NCI-H2171 (cell line): Measurements from ENCODE around the gene BTG2.

Experiments used
- DNase-seq: peaks from one replicate; lab custom pipeline; 2025; lab: John Stamatoyannopoulos, UW

BTG2 gene

DNA sequence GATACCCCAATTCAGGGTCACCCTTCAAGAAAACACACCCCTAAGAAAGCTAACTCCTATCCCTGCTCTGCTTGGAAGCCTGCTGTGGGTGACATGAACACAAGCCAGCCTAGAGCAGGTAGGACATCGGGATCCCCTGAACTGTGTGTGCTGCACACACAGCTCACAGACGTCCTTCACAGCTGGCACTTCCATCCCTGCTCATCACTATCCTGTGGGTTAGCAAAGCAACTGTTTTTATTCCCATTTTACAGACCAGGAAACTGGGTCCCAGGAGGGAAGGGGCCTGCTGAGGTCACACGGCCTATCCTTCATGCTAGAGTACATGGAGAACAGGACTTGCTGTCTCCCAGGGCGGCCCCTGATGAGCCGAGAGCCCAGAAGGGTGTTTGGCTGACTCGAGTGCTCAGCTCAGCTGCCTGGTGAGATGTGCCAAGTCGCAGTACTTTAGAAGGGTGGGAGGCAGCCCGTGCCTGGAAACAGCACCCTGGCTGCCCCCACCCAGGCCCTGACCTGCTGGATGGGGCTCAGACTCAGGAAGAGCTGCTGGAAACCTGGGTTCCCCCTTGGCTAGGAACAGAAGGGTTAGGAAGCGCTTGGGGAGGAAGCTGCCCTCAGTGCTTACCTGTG is 28.3 kb upstream of the BTG2 start:
- DNase-seq: no peak

- no peak for DNase-seq
These were observed 27.0 kb upstream of the BTG2 start for GRCh38 chr1:203278082-203278884.

DNA sequence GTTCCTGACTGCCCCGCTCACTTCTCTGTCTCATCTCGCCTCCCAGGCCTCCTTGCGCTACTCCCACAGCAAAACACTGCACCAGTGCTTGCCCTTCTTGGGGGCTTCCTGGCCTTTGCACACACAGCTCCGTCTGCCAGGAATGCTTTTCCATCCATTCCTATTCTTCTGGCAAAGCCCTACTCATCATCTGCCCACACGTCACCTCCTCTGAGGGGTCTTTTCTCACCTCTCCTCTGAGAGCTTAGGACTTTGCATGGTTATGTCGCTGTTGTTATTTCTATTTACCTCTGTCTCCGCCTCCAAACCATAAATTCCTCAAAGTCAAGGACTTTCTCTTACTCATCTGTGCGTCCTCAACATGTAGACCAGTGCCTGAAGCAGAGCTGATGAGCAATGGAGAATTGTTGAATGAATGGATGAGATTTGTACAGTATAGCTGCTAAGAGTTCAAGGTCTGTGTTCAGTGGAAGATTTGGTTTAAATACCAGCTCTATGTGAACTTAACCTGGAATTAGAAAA is 26.4 kb upstream of the BTG2 start:
- DNase-seq: no peak

- DNase-seq: no peak
These were observed 25.3 kb upstream of the BTG2 start for GRCh38 chr1:203280061-203280460.

DNA sequence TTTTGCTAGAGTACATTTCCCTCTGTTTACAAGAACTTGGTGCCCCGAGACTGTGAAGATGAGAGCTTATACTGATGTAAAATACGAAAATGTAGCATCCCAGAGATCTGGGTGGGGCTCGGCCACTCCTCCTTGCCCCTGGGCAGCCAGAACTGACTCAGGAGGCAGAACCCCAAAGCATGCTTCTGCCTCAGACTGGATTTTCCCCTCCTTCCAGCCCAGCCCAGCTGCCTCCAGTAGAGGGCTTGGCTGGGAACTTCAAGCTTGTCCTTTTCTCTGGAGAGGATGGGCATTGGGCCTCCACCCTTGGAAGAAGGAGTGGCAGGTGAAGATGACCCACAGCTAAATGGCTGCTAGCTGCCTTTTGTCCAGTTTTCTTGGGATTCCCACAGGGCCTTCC is 24.3 kb upstream of the BTG2 start:
- no peak for DNase-seq

- DNase-seq: no peak
These were observed 23.3 kb upstream of the BTG2 start for GRCh38 chr1:203281851-203282661.

- DNase-seq: peak; percentile 96
These were observed 22.4 kb upstream of the BTG2 start for GRCh38 chr1:203282720-203283542.

DNA sequence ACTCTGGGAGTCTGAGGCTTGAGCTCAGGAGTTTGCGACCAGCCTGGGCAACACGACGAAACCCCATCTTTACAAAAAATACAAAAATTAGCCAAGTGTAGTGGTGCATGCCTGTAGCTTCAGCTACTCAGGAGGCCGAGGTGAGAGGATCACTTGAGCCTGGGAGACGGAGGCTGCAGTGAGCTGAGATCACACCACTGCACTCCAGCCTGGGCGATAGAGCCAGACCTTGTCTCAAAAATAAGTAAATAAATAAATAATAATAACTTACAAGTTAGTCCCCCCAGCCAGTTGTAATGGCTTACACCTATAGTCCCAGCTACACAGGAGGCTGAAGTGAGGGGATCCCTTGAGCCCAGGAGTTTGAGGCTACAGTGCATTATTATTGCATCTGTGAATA is 21.7 kb upstream of the BTG2 start:
- DNase-seq: no peak

DNA sequence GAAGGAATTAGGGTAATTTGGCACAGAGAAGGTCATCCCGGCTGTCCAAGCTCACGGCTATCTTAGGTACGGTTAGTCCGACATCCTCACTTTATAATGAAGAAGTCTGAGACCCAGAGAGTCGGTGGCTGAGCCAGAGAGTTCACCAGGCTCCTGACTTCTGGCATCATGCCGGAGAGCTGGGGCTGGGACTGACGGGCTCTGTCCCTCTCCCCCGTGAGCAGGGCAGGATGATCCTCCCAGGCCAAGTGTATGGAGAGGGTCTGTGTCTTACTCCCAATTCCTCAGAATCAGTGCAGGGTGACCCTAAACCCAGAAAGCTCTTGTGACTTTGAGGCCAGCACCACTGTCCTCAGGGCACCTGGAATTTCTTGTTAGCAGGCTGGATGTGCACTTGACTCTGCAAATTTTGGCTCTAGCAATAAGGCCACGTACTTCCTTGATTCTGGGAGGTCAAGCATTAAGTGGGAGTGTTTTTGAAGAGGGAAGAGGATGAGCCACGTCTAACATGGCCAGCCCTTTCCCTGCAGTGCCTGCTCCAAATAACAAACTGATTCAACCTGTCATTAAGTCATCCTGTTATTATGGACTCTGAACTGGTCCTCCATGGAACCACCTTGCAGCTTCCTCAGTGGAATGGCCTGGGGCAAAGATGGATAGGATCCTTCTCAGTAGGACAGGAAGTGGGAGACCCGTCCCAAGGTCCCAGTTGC is 20.8 kb upstream of the BTG2 start:
- no peak for DNase-seq

GRCh38 chr1:203286161-203286984 is 18.9 kb upstream of the BTG2 start:
- DNase-seq: no peak

GRCh38 chr1:203287109-203287893 is 18.0 kb upstream of the BTG2 start:
- no peak for DNase-seq

DNA sequence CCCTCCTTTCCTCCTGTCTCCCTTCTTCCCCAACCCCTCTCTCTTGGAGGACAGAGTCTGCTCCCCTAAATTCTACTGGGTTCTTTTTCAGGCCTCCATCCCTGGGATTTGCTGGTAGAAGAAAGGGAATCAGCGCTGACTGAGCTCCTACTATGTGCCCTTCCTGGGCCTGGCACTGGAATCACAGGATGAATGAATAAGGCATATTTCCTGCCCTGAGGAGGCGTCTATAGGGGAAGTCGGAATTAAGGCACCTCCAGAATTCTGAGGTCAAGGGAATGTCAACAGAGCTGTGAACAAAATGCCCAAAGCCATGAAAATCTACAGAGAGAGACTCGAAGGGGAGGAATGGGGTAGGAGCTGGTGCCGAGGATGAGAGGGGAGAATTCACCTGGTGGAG is 17.4 kb upstream of the BTG2 start:
- no peak for DNase-seq

DNA sequence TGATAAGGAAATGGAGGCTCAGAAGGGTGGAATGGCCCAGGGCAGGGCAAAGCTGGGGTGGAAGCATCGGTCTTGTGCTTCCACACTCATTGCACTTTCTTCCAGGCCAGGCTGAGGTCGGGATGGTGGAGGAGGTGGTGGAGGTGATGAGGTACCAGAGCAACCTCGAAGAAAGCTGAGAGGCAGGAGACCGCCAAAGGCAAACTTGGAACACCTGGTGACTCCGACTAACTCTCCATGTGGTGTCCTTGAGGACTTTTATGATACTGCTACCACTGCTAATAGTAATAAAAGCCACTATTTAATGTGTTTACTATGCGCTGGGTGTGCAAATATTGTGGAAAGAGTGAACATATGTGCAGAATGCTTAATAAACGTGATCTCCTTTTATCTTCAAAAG is 16.9 kb upstream of the BTG2 start:
- peak; percentile 39 for DNase-seq

- no peak for DNase-seq
These were observed 15.9 kb upstream of the BTG2 start for GRCh38 chr1:203289281-203289981.

DNA sequence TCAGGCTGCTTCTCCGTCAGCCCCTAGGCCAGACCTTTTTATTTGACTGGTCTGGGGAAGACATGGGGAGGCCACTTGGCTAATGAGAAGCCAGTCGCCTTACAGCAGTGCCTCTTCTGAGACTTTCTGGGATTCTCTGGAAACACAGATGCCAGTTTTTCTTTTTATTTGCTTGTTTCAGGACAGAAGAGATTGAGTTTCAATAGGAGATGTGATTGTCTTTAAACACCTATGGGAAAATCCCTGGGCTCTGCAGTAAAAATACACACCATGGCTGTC is 15.4 kb upstream of the BTG2 start:
- no peak for DNase-seq

DNA sequence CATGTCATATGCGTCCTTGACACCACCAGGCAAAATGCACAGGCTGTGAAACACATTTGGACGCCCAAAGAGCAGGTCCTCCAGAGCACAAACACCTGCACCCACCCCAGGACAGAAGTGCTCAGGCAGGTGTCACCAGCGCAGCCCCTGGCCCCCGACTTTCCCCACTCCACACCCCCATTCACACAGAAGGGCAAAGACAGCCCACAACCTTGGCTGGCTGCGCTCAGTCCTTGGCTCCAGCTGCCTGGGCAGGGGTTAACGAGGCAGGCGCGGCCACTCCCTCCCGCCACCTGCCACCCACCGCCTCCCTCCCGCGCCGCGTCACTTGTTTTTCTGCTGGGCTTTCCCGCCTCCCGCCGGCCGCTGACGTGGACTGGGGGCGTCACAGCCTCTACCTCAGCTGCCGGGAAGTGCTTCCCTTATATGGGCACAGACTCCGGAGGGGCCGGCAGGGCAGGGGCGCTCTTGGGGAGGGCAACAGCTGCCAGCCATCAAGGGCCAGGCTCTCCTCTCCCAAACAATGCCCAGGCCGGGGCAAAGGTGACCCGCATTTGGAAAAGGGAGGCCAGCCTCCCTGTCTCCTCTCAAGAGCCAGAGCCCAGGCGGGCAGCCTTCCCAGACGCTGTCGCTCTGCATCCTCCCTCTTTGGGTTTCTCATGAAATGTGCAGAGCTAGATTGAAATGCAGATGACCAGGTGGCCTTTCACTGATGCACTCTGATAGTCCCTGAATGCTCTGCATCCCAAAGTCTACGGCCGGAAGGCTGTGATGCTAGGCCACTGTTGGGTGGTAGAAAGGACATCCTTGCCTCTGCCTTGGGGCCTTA is 14.8 kb upstream of the BTG2 start:
- DNase-seq: peak; percentile 96

DNA sequence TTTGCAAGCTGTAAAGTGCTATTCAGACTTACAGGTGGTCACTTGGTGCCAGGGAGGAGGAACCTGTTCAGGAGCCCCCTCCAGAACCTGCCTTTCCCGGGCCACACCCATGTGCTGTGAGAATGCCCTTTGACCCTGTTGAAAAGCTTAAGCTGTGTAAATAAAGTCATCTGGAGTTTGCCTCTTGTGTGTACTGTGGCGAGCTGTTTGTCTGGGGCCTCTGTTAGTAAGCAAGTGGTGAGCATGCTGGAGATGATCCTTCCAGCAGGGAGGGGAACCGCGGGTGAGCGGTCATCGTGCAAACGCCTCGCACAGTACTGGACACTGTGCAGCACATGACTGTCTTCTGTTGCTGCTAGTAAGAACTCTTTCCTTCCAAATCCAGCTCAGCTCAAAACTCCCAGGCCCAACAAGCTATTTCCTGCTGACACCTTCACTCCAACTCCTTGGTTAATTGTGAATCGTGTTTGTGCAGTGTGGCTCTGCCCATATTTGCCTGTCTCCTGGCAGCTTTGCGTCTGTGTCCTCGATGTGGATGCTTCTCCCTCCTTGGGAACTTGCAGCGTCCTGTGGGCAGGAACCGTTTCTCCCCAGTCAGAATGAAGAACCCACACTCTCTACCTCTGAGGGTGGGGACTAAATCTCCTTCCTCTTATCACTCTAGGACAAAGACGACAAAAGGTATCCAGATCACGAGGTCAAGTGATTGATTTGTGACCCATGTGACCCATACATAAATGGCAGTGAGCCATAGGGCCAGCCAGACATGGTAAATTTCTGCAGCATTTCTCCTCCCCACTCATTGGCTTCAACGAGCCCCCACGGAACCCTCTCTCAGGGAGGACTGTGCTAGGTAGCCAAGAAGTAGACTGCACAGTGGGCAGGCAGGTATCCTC is 13.9 kb upstream of the BTG2 start:
- DNase-seq: no peak
